SK-N-SH treated with all-trans-retinoic acid at 6 μM for 48 hours (cell line): Measurements from ENCODE around the gene GPRIN3.

Source experiments
- CSDC2 ChIP-seq: fragments of 250-450 bp; sonication (Bioruptor Pico); IDR thresholded peaks from 2 replicates; pipeline ENCODE4 v1.5.0; 2020; ENCODE audit warnings: mild to moderate bottlenecking, moderate library complexity
- OSR1 ChIP-seq: fragments of 250-450 bp; sonication (Bioruptor Pico); IDR thresholded peaks from 2 replicates; pipeline ENCODE4 v1.8.0; 2022; ENCODE audit warnings: moderate library complexity, mild to moderate bottlenecking, inconsistent platforms
- POU6F1 ChIP-seq: fragments of 250-450 bp; sonication (Bioruptor Pico); IDR thresholded peaks from 2 replicates; pipeline ENCODE4 v1.8.0; 2021; ENCODE audit warnings: low read depth, mild to moderate bottlenecking, moderate library complexity, borderline replicate concordance
- PPARA ChIP-seq: fragments of 250-450 bp; sonication (Bioruptor Pico); IDR thresholded peaks from 2 replicates; pipeline ENCODE4 v1.5.0; 2020; ENCODE audit warnings: mild to moderate bottlenecking, borderline replicate concordance
- RARB ChIP-seq: fragments of 250-450 bp; sonication (Bioruptor Pico); IDR thresholded peaks from 2 replicates; pipeline ENCODE4 v1.8.0; 2021; ENCODE audit warnings: mild to moderate bottlenecking, moderate library complexity
- SNAI2 ChIP-seq: fragments of 250-450 bp; sonication (Bioruptor Pico); IDR thresholded peaks from 2 replicates; pipeline ENCODE4 v1.5.0; 2020; ENCODE audit warnings: mild to moderate bottlenecking, moderate library complexity
- TSHZ2 ChIP-seq: fragments of 250-450 bp; sonication (Bioruptor Pico); IDR thresholded peaks from 2 replicates; pipeline ENCODE4 v1.5.0; 2020; ENCODE audit warnings: mild to moderate bottlenecking, moderate library complexity
- ZFP30 ChIP-seq: fragments of 450-650 bp; formaldehyde crosslinking; IDR thresholded peaks from 2 replicates; pipeline ENCODE4 v1.5.0; 2022; ENCODE audit warnings: mild to moderate bottlenecking, moderate library complexity
- TF ChIP-seq, protein P1 (sequence below): fragments of 250-450 bp; sonication (Bioruptor Pico); IDR thresholded peaks from 2 replicates; pipeline ENCODE4 v1.8.0; 2020; ENCODE audit warnings: mild to moderate bottlenecking, moderate library complexity, borderline replicate concordance
- TF ChIP-seq, protein P2 (sequence below): fragments of 250-450 bp; sonication (Bioruptor Pico); IDR thresholded peaks from 2 replicates; pipeline ENCODE4 v1.5.1; 2020; ENCODE audit warnings: low read depth, mild to moderate bottlenecking, moderate library complexity

DNA sequence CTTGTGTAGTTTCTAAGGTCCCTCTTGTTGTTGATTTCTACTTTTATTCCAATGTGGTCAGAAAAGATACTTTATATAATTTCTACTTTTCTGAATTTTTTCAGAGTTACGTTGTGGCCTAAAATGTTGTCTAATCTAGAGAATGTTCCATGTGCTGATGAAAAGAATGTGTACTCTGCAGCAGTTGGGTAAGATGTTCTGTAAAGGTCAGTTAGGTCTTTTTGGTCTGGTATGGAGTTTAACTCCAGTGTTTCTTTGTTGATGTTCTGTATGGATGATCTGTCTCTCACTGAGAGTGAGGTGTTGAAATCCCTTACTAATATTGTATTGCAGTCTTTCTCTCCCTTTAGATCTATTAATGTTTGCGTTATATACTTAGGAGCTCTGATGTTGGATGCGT is 37.0 kb upstream of the GPRIN3 start:
- TF ChIP-seq POU6F1 (no peak), ZFP30 (CRISPR knock-in tag) (no peak), SNAI2 (CRISPR knock-in tag) (no peak), RARB (CRISPR knock-in tag) (no peak), OSR1 (no peak), CSDC2 (no peak), TSHZ2 (CRISPR knock-in tag) (no peak), PPARA (CRISPR knock-in tag) (no peak)
- TF ChIP-seq, protein P1, sequence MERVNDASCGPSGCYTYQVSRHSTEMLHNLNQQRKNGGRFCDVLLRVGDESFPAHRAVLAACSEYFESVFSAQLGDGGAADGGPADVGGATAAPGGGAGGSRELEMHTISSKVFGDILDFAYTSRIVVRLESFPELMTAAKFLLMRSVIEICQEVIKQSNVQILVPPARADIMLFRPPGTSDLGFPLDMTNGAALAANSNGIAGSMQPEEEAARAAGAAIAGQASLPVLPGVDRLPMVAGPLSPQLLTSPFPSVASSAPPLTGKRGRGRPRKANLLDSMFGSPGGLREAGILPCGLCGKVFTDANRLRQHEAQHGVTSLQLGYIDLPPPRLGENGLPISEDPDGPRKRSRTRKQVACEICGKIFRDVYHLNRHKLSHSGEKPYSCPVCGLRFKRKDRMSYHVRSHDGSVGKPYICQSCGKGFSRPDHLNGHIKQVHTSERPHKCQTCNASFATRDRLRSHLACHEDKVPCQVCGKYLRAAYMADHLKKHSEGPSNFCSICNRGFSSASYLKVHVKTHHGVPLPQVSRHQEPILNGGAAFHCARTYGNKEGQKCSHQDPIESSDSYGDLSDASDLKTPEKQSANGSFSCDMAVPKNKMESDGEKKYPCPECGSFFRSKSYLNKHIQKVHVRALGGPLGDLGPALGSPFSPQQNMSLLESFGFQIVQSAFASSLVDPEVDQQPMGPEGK (CRISPR knock-in tag) = no peak
- TF ChIP-seq, protein P2, sequence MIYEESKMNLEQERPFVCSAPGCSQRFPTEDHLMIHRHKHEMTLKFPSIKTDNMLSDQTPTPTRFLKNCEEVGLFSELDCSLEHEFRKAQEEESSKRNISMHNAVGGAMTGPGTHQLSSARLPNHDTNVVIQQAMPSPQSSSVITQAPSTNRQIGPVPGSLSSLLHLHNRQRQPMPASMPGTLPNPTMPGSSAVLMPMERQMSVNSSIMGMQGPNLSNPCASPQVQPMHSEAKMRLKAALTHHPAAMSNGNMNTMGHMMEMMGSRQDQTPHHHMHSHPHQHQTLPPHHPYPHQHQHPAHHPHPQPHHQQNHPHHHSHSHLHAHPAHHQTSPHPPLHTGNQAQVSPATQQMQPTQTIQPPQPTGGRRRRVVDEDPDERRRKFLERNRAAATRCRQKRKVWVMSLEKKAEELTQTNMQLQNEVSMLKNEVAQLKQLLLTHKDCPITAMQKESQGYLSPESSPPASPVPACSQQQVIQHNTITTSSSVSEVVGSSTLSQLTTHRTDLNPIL (CRISPR knock-in tag) = no peak
